NCI-H82 treated with DMSO at 0.1 percent for 48 hours (cell line): ENCODE measurements around the gene SGMS2.
"Not testable (repeated sequence)": the region's sequence is repeated elsewhere in the genome, so short reads cannot be mapped to it uniquely, and the experiment has no call there.

Source experiments
- DNase-seq: peaks from one replicate; lab custom pipeline; 2025; ENCODE audit not compliant: unreplicated experiment; lab: John Stamatoyannopoulos, UW

The SGMS2 gene

DNA sequence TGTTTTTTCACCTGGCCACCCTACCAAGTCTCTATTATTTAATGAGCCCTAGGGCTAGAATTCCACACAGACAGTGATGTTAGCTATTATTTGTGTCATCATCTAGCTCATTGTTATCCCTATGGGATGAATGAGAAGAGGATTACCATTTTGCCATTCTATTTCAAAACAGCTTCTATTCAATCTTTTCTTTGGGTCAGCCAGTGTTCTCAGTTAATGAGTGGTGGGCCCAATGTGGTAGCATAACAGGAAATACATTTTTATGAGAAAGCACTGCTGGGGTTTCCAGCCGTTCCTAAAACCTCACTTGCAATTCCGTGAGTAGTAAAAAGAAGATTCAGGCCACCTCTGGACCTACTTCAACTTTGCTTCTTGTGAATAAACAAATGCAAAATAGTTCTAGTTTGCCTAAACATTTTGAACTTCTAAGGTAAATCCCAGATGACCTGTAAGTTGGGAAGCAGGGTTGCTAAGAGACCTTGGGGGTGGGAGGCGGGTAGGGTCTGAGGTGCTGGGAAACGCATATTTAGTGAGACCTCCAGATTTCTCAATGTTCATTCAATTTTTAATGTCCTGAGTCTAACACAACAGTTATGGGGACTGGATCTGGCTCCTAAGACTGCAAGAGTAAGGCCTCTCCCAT lies 81.8 kb downstream of the SGMS2 start:
- DNase-seq = no peak

DNA sequence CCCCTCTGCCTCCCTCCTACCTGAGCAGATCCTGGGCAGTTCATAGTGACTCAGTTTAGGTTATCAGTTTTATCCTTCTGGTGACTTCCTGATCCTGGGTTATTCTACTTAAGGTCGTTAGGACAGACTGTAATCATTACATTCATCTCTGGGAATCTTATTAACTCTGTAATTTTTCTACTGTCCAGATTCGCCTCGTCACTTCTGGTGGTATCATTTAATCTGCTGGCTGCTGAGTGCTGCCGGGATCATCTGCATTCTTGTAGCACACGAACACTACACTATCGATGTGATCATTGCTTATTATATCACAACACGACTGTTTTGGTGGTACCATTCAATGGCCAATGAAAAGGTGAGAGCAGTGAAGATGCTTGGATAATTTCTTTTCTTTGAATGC lies 83.6 kb downstream of the SGMS2 start:
- no peak for DNase-seq

DNA sequence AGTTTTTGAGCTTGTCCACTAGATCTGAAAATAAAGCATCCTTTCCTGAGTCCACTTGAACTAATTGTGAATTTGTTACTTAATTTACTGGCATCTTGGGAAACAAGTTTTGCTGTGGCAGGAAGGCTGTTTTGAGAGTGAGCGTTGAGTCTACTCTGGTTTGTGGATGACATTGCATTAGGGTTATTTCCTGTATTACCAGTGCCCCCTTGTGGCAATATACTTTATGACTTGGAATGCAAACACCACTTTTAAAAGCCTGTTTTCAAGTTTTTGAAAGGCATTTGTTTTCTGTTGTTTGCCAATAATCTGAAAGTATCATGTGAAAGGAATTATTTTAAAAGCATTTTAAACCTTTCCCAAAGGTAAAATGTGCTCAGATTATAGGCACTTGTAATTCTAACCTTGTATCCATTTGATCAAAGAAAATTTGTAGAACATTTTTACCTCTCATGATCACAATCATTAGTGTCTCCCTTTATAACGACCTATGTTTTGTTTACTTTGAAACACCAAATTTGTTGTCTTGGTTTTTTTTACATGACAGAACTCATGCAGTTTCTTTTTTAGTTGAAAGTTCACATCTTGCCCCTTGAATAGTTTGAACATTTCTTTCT lies 88.7 kb downstream of the SGMS2 start:
- no peak for DNase-seq

DNA sequence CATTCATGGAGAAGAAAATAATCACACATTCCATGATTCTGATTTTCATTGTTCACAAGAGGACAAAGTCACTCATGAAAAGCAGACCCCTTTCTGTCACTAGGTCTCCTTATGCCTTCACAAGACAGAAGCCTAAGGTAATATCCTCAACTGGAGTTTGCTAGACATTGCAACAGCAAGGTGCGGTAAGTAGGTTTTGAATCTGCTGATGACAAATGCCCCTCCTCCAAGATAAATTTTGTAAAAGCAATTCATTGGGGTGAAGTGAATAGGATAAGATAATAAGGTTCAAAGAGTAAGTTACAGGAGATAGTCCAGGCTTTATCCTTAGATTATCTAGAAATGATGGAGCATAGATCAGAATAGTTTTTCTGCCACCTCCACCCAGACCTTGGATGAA lies 90.5 kb downstream of the SGMS2 start:
- DNase-seq = no peak

DNA sequence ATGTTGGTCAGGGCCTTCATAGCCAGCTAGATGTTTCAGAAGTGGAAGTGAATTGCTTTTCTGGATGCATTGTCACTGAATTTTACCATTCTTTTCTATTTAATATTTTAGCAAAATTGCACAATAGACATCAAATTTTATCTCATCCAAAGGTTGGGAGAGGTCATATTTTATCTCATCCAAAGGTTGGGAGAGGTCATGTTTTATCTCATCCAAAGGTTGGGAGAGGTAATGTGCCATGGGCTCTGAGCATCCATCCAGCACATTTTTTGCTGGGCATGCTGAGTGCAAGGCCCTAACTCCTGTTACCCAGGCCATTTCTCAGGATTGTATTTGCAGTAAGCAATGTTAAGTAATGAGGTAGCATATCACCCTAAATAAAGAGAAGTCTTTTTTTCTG lies 91.9 kb downstream of the SGMS2 start:
- DNase-seq = no peak

DNA sequence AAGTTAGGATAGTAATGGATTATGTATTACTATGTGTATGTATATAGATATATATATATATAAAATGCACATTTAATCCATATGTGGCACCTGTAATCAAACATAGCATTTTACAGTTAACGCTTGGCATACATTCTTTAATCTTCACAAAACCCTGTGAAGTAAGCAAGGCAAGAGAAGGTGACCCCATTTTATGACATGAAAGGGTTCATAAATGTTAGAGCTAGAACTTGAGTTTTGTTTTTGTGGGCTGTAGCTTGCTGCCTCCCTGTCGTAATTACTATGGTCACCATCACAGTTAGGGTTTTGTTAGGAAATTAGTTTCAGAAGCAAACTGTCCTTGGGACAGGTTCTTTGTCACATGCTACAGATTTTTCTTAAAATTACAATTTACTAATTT lies 92.8 kb downstream of the SGMS2 start:
- no peak for DNase-seq

DNA sequence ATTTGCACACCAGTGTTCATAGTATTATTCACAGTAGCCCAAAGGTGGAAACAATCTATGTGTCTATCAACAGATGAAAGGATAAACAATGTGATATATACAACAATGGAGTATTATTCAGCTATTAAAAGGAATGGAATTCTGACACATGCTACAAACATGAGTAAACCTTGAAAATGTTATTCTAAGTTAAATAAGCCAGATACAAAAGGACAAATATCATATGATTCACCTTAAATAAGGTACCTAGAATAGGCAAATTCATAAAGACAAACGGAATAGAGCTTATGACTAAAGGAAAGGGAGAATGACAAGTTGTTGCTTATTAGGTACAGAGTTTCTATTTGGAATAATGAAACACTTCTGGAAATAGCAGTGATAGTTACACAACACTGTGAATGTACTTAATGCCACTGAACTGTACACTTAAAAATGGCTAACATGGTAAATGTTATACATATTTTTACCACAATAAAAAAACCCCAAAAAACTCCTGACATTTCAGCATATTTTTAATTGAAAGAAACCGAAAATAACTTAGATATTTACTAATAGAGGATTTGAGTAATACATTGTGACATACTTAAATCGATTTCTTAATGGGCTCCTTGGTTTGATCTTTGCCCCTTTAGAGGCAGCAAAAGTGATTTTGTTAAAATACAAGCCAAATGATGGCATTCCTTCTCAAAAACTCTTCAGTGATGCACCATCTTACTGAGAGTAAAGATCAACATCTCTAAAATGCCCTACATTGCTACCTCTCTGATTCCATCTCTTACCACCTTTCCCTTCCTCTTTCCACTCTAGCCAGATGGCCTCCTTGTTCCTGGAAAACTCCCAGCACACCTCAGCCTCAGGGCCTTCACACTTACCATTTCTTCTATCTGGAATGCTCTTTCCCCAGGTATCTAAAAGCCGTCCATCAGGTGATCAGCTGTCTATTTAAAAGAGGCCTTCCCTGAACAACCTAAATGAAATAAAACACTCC lies 98.0 kb downstream of the SGMS2 start:
- no peak for DNase-seq

DNA sequence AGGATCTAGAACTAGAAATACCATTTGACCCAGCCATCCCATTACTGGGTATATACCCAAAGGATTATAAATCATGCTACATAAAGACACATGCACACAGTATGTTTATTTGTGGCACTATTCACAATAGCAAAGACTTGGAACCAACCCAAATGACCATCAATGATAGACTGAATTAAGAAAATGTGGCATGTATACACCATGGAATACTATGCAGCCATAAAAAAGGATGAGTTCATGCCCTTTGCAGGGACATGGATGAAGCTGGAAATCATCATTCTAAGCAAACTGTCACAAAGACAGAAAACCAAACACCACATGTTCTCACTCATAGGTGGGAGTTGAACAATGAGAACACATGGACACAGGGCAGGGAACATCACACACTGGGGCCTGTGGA lies 101.0 kb downstream of the SGMS2 start:
- not testable (repeated sequence) for DNase-seq

DNA sequence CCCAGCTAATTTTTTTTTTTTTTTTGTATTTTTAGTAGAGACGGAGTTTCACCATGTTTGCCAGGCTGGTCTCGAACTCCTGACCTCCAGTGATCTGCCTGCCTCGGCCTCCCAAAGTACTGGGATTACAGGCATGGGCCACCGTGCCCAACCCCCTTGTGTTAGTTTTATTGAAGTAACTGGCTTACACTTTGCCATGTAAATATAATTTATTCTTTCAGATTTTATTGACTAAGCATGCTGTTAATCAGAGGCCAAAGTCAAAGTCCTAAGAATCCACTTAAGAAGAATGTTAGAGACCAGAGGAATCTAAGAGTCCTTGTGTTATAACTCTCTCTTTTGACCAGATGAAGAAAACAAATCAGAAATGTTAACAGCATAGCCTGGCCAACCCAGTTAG lies 102.1 kb downstream of the SGMS2 start:
- not testable (repeated sequence) for DNase-seq

DNA sequence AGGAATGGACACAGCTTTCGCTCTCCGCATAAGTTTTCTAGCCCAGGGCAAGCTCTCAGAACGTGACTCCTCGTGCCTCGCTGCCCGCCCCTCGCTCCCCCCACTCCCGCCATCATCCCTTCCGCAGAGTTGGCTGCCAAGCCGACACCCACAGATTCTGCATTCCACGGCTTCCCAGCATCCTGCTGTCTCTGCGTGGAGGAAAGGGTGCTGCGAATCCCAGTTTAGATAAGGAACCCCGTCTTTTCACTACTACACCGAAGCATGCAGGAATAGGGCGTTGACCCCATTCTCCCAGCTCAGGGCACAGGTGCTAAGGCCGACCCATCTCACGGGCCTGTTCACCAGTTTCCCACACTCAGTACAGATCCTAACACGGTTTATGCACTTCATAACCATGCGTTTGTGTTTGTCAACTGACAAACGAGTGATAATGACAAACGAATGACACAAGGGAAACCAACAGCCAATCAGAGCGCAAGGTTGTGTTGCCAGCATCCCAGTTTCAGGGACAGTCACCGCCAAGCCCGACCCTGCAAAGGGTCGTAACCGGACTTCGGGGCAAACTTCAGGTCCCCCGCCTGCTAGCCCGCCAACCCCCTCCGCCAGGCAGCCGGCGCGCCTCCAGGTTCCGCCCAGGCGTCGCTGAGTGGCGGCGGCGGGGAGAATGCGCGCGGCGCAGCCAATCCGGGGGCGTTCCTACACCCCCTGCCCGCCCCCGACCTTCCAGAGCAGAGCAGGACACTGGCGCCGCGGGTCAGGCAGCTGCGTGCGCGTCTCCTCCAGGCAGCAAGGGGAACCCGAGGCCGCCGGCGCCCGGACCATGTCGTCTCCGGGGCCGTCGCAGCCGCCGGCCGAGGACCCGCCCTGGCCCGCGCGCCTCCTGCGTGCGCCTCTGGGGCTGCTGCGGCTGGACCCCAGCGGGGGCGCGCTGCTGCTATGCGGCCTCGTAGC lies 106.4 kb downstream of the SGMS2 start, which contains the start of gene CYP2U1:
Gene CYP2U1 (plus strand): TSS at position 729 of the 954 bp plus-strand sequence. CDS start 95 bp downstream, at position 824.
- DNase-seq = peak; percentile 39

DNA sequence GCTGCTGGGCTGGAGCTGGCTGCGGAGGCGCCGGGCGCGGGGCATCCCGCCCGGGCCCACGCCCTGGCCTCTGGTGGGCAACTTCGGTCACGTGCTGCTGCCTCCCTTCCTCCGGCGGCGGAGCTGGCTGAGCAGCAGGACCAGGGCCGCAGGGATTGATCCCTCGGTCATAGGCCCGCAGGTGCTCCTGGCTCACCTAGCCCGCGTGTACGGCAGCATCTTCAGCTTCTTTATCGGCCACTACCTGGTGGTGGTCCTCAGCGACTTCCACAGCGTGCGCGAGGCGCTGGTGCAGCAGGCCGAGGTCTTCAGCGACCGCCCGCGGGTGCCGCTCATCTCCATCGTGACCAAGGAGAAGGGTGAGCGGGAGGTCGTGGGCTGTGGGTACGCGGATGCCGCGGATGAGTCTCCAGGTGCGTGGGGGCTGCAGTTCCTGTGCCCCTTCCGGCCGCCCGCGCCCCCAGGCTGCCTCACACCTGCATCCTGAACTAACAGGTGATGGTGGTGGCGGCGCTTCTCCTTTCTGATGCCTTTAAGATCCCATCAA lies 107.1 kb downstream of the SGMS2 start:
- DNase-seq = no peak

DNA sequence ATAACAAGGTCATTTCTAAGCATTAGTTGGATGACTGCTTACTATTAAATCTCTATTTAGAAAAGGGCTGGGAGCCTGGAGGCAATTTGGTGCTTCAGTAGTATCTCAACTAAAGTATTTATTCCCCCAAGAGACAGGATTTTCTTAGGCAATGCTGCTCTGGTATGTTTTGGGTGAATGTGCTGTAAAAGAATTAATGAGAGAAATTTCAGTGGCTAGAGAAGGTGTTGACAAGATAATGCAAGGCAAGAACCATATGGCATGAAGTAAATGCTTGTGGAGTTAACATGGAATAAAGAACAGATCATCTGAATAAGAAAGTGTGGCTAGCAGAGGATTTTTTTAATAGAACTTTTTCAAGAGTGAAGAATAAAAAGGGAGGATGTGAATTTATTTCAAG lies 110.5 kb downstream of the SGMS2 start:
- no peak for DNase-seq

DNA sequence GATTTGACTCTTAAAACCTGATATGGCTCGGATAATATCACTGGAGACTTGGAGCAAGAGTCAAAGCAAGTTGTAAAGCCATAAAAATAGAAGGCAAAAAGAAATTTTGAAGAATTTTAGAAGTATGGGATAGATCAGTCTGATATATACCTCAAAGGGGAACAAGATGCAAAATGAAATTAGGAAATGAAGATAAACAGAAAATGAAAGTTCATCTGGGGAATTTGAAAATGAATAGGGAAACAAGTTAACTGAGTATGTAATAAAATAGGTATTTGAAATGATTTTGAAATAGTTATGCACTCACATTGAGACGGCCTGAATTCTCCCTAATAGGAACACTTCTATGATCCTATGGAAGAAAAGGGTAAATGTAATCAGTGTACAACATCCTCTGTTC lies 112.3 kb downstream of the SGMS2 start:
- DNase-seq = no peak

DNA sequence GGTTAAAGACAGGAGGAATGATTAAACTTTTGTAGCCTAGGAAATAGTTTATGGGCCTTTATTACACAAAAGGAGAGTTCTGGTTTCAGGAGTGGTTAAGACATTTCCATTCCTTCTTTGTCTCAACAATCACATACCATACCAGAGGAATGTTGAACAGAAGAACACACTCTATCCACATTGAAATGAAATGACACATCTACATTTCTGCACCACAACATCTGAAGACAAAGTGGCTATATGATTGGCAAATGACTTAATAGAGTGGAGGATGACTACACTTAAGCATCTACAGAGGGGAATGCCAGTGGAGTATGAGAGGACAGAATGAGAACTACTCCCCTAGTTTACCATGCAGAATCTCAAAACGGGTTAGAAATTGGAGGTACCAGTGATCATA lies 114.6 kb downstream of the SGMS2 start:
- DNase-seq = no peak

DNA sequence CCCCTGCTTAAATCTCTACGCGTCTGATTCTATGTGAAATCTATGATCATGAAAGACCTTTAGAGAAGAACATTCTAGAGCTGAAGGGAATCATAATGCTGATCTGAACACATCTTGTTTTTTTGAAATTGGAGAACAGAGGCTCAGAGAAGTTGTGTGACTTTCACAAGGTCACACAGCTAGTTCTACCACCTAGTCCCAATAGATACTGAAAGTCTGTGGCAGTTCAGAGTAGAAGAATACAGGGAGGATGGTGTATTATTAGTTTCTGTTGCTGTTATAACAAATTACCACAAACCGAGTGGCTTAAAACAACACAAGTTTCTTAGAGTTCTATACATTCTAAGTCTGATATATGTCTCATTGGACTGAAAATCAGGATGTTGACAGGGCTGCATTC lies 121.1 kb downstream of the SGMS2 start:
- no peak for DNase-seq

DNA sequence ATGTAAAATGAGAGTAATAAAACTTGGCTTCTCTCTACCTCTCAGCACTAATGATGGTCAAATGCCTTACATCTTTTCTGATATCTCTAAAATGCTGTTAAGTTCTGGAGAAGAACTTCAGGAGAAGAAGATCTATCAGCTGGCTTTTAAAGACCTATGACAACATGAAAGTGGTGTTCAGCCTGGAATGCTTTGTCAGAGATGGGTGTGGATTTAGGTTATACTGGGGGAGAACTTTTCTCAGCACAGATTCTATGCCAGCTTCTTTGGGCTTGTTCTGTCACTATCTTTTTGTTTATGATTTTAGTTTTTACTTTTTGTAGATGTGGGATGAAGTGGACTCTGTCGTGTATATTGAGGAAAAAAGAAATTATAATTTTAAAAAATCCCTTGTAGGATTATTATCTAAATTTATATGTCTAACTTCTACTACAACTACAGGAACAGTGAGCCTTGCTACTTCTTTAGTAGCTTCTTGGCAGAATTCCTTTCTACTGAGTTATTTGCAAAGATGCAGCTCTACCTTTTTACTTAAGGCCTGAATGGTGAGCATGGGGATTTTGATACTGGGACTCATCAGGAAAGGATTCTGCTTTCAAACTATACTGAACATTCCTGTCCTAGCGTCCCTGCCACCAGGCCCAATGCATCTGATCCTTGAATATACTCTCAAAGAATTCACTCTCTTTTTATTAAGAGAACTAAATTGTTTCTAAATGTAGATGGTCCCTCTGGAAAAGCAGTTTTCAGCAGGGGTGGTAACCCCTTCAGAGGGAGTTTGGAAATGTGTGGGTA lies 126.2 kb downstream of the SGMS2 start:
- no peak for DNase-seq

DNA sequence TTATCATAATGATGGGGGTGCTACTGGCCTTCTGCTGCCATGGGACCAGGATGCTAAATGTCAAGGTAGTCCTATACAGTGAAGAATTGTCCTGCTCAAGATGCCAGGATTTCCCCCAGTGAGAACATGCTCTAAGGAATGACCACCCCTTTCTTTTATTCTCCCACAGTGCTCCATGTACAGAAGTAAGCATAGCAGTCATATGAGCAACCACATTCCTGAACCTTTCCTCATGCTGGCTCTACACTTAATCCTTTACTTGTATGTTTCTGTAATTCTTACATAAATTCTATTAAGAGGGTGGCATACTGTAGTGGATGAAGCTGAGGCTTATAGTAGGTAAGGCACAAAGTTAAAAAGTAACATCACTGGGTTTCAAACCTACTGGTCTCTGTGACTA lies 126.8 kb downstream of the SGMS2 start:
- no peak for DNase-seq

DNA sequence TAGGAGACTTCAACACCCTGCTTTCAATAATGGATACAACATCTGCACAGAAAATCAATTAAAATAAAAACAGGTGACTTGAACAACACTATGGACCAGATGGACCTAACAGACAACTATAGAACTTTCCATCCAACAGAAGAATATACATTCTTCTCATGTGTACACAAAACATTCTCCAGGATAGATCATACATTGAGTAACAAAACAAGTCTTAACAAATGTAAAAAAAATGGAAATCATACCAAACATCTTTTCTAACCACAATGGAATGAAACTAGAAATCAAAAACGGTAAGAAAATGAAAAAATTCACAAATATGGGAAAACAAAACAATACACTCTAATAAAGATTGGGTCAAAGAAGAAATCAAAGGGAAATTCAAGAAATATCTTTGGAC lies 131.3 kb downstream of the SGMS2 start:
- DNase-seq = no peak
